Tibial artery (tissue), 4 donors: ENCODE results near the gene CAMKMT.

ENCODE experiments used
- DNase-seq, 2 donors: peaks; one replicate each; pipeline ENCODE4 v3.0.0-alpha.2; 2019
- H3K27ac ChIP-seq, 2 donors: fragments of 200-600 bp; sonication (generic) in 1 of 2; 1 replicate in 1 of 2; 2 replicates in 1 of 2; pipeline ENCODE4 v1.5.1; 2018 to 2019; ENCODE audit warnings: mild to moderate bottlenecking in 1 of 2
- H3K27me3 ChIP-seq, 2 donors: fragments of 200-600 bp; sonication (generic) in 1 of 2; one replicate each; pipeline versions ENCODE4 v1.5.1 to v1.6.0; 2016 to 2019
- H3K36me3 ChIP-seq, 3 donors: fragments of 200-600 bp; sonication (generic) in 2 of 3; one replicate each; pipeline ENCODE4 v1.5.1; 2016 to 2019; ENCODE audit warnings: mild to moderate bottlenecking in 2 of 3
- H3K4me1 ChIP-seq, 4 donors: fragments of 200-600 bp; sonication (generic) in 2 of 4; 1 replicate in 3 of 4; 2 replicates in 1 of 4; pipeline ENCODE4 v1.5.1; 2016 to 2019
- H3K4me3 ChIP-seq, 2 donors: fragments of 200-600 bp; sonication (generic) in 1 of 2; 1 replicate in 1 of 2; 2 replicates in 1 of 2; pipeline ENCODE4 v1.5.1; 2018 to 2019; ENCODE audit warnings: mild to moderate bottlenecking in 2 of 2
- H3K9me3 ChIP-seq, 3 donors: fragments of 200-600 bp; sonication (generic) in 1 of 3; one replicate each; pipeline ENCODE4 v1.5.1; 2016 to 2019
- CTCF ChIP-seq, 2 experiments: fragments of 200-600 bp in 1 of 2; fragments of 450-650 bp in 1 of 2; IDR thresholded peaks; one replicate each; pipeline ENCODE4 v1.5.1; 2017 to 2019; ENCODE audit warnings: antibody characterized with exemption in 2 of 2, mild to moderate bottlenecking in 1 of 2, moderate library complexity in 1 of 2
- intact Hi-C: fragments of 100-400 bp; cut with DNase I; formaldehyde crosslinking; loops from one replicate; pipeline ENCODE4 v1.15.0; 2023; ENCODE audit warnings: low total_unique reads

Gene CAMKMT

DNA sequence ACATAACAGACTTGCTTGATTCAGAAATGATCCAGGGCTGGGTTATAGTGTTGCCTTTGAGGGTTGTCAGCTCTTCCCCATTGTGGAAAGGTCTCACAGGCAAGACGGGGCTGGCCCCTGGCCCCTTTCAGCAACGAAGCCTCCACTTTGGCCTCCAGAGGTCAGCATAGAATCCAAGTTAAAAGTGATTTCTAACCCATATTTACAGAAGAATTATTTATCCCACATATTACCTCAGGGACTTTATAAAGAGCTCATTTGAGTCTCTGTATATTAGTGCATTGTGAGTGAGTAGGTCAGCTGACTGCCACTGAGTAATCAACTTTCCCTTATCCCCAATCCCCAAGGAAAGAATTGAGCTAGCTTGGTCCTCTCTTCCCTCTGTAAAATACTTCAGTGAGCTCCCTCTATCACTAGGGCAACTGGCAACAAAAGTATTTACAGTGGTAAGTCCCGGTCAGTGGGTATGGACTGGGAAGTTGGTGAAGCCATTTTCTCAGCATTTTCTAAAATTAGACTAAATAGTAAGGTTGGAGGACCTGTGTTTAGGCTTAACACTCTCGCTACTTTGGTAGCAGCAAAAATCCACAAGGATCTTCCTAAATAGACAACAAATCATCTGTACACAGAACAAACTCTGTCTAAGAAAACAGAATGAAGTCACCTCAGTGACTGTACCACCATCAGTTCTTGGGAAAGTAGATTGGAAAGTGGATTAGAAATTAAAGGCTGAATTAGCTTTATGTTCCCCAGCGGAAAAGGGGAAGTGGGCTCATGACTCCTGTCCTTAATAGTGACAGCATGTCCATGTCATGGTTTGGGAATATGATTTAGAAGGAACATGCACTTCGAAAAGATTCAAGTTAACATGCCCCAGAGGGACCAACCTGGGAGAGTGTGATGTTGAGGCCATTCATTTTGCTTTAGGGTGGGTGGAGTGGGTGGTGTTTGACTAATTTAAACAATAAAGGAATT, 408.8 kb downstream of the CAMKMT start:
- no peaks in the 10 kb centered on the region for H3K27me3 ChIP-seq
- no peak overlapping the region for H3K27ac ChIP-seq
- no peaks in the 10 kb centered on the region for H3K4me1 ChIP-seq
- no peaks in the 10 kb centered on the region for H3K9me3 ChIP-seq
- intact Hi-C loops, result no loop called here
- no peak for DNase-seq
- H3K4me3 ChIP-seq, result no peak overlapping the region
- no peaks in the 10 kb centered on the region for H3K36me3 ChIP-seq
- no peak for TF ChIP-seq CTCF (IDR thresholded peaks at IDR 0.05)

GRCh38 chr2:44771522-44771921, 409.8 kb downstream of the CAMKMT start:
- intact Hi-C loops, result no loop called here
- no peaks in the 10 kb centered on the region for H3K36me3 ChIP-seq
- H3K4me1 ChIP-seq, result no peaks in the 10 kb centered on the region
- no peaks in the 10 kb centered on the region for H3K27me3 ChIP-seq
- DNase-seq, result no peak
- H3K4me3 ChIP-seq, result no peak overlapping the region
- no peak for TF ChIP-seq CTCF (IDR thresholded peaks at IDR 0.05)
- no peak overlapping the region for H3K27ac ChIP-seq
- no peaks in the 10 kb centered on the region for H3K9me3 ChIP-seq

DNA sequence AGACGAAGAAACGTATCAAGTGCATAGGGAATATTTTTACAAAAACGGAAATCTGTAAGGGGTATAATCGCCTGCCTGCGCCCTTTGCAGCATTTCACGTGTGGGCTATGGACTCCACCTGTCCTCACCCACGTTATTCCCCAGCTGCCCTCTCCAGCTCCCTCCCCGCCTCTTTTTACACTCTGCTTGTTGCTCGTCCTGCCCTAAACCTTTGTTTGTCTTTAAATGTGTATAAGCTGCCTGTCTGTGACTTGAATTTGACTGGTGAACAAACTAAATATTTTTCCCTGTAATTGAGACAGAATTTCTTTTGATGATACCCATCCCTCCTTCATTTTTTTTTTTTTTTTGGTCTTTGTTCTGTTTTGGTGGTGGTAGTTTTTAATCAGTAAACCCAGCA, 410.4 kb downstream of the CAMKMT start:
- TF ChIP-seq CTCF (IDR thresholded peaks at IDR 0.05), result no peak
- H3K4me1 ChIP-seq, result no peaks in the 10 kb centered on the region
- no peak for DNase-seq
- no peak overlapping the region for H3K27ac ChIP-seq
- H3K9me3 ChIP-seq, result no peaks in the 10 kb centered on the region
- intact Hi-C loops, result no loop called here
- no peaks in the 10 kb centered on the region for H3K36me3 ChIP-seq
- no peaks in the 10 kb centered on the region for H3K27me3 ChIP-seq
- no peak overlapping the region for H3K4me3 ChIP-seq

DNA sequence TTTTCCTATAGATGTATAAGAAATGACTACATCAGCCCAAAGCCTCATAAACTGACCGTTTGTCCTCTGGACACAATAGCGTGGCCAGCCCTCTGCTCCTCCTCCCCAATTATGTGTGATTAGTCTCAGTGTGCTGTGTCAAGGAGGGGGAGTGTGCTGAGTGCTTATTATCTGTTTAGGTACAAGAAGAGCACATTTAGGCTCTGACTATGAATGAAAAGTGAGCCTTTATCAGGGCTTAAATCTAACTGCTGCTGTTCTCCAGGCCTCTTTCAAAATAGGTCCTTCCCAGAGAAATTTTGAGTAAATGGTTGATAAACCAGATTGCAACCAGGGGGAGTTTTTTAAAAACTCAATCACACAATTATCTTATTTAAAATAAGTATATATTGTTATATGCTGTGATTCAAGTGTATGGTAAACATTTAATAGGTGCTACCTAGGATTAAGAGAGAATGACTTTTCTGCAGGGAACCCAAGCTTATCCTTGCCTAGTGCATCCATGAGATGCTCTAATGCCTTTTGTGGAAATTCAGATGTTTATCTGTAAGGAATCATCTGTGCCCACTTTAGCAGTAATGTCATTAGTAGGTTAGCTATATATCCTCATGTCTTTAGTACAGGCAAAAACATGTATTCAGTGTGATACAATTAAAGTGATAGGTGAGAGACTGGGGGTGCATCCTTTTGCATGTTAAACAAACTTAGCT, 411.1 kb downstream of the CAMKMT start:
- Histone ChIP-seq H3K4me3 (no peak overlapping the region), H3K36me3 (no peaks in the 10 kb centered on the region), H3K9me3 (no peaks in the 10 kb centered on the region), H3K27me3 (no peaks in the 10 kb centered on the region), H3K27ac (no peak overlapping the region), H3K4me1 (no peaks in the 10 kb centered on the region)
- DNase-seq, result no peak
- intact Hi-C loops, result no loop called here
- TF ChIP-seq CTCF (IDR thresholded peaks at IDR 0.05), result no peak

- Histone ChIP-seq H3K4me1 (no peaks in the 10 kb centered on the region), H3K27ac (no peak overlapping the region), H3K4me3 (no peak overlapping the region), H3K9me3 (peaks cover 0 to 5% (median 0%) of the 10 kb centered on the region in 3 donors), H3K27me3 (no peaks in the 10 kb centered on the region), H3K36me3 (peaks cover 0 to 7% (median 0%) of the 10 kb centered on the region in 3 donors)
- intact Hi-C loops, result no loop called here
- DNase-seq, result no peak
- TF ChIP-seq CTCF (IDR thresholded peaks at IDR 0.05), result no peak
Measured at GRCh38 chr2:44774826-44775492, 413.2 kb downstream of the CAMKMT start.
